GM23338 (cell line): ENCODE data around the gene SCLY. TPM values are rescaled to one million over a fixed set of nuclear protein-coding genes. Genes with fewer than 3 reads are reported as not detected.

ENCODE experiments used
- ATAC-seq: fragments of 200-7000 bp; cut with Tn5 transposase; 3 replicates; pipeline ENCODE4 v1.9.1; 2020
- DNase-seq: peaks from one replicate; pipeline ENCODE4 v3.0.0-alpha.2; 2015; ENCODE audit warnings: low spot score
- H2AFZ ChIP-seq: fragments of 200-600 bp; sonication (generic); 2 replicates; pipeline ENCODE4 v1.8.0; 2016; ENCODE audit warnings: antibody characterized with exemption, mild to moderate bottlenecking, moderate library complexity
- H3F3A ChIP-seq: fragments of 200-600 bp; sonication (generic); replicated peaks from 2 replicates; pipeline ENCODE4 v1.8.0; 2017; ENCODE audit warnings: antibody characterized with exemption, mixed run types, low read depth
- H3K27ac ChIP-seq: fragments of 200-600 bp; sonication (generic); 2 replicates; pipeline ENCODE4 v1.6.1; 2016; ENCODE audit warnings: low read depth
- H3K27me3 ChIP-seq: fragments of 200-600 bp; sonication (generic); 2 replicates; pipeline ENCODE4 v1.8.0; 2016; ENCODE audit warnings: mild to moderate bottlenecking, mixed run types, moderate library complexity; ENCODE audit not compliant: insufficient read depth
- H3K36me3 ChIP-seq: fragments of 200-600 bp; sonication (generic); 2 replicates; pipeline ENCODE4 v1.8.0; 2016; ENCODE audit warnings: mild to moderate bottlenecking; ENCODE audit not compliant: insufficient read depth
- H3K4me1 ChIP-seq: fragments of 200-600 bp; sonication (generic); 2 replicates; pipeline ENCODE4 v1.8.0; 2016; ENCODE audit warnings: mild to moderate bottlenecking, moderate library complexity; ENCODE audit not compliant: insufficient read depth
- H3K4me2 ChIP-seq: fragments of 200-600 bp; sonication (generic); 2 replicates; pipeline ENCODE4 v1.7.1; 2017; ENCODE audit warnings: mixed run types
- H3K4me3 ChIP-seq: fragments of 200-600 bp; sonication (generic); 2 replicates; pipeline ENCODE4 v1.6.1; 2016; ENCODE audit warnings: mixed run types
- H3K79me2 ChIP-seq: fragments of 200-600 bp; sonication (generic); replicated peaks from 2 replicates; pipeline ENCODE4 v1.8.0; 2017; ENCODE audit warnings: mild to moderate bottlenecking; ENCODE audit not compliant: insufficient read depth
- H3K9me2 ChIP-seq: fragments of 200-600 bp; sonication (generic); 2 replicates; pipeline ENCODE4 v1.8.0; 2017; ENCODE audit not compliant: insufficient read depth
- H4K20me1 ChIP-seq: fragments of 200-600 bp; sonication (generic); replicated peaks from 2 replicates; pipeline ENCODE4 v1.8.0; 2017; ENCODE audit warnings: mild to moderate bottlenecking; ENCODE audit not compliant: insufficient read depth
- H3K27ac Mint-ChIP-seq: 2 replicates; pipeline ENCODE4 v1.8.0; 2020; ENCODE audit warnings: inconsistent platforms, mild to moderate bottlenecking, moderate library complexity, mixed read lengths
- H3K27me3 Mint-ChIP-seq: 3 replicates; pipeline ENCODE4 v1.8.0; 2022; ENCODE audit warnings: low read depth, mild to moderate bottlenecking, moderate library complexity, mixed read lengths, inconsistent platforms; ENCODE audit not compliant: insufficient read depth, poor library complexity
- H3K36me3 Mint-ChIP-seq: 3 replicates; pipeline ENCODE4 v1.8.0; 2021; ENCODE audit warnings: low read depth, mild to moderate bottlenecking, inconsistent platforms, moderate library complexity, mixed read lengths
- H3K4me1 Mint-ChIP-seq: 3 replicates; pipeline ENCODE4 v1.8.0; 2020; ENCODE audit warnings: mild to moderate bottlenecking, inconsistent platforms, mixed read lengths
- H3K4me3 Mint-ChIP-seq: 3 replicates; pipeline ENCODE4 v1.8.0; 2021; ENCODE audit warnings: moderate library complexity, mild to moderate bottlenecking, inconsistent platforms, mixed read lengths
- H3K9me3 Mint-ChIP-seq: 3 replicates; pipeline ENCODE4 v1.8.0; 2020; ENCODE audit warnings: moderate library complexity, mild to moderate bottlenecking, inconsistent platforms, mixed read lengths
- CREB1 ChIP-seq: fragments of 250-450 bp; sonication (Bioruptor Pico); IDR thresholded peaks from 2 replicates; pipeline ENCODE4 v1.5.0; 2020; ENCODE audit warnings: low read depth, mild to moderate bottlenecking, moderate library complexity
- EZH2 ChIP-seq: fragments of 200-600 bp; sonication (generic); IDR thresholded peaks from one replicate; pipeline ENCODE4 v1.8.0; 2017; ENCODE audit warnings: antibody characterized with exemption, mild to moderate bottlenecking, low read depth; ENCODE audit not compliant: unreplicated experiment
- EZH2phosphoT487 ChIP-seq: fragments of 200-600 bp; sonication (generic); IDR thresholded peaks from one replicate; pipeline ENCODE4 v1.8.1; 2018; ENCODE audit warnings: antibody characterized with exemption; ENCODE audit not compliant: unreplicated experiment
- JUNB ChIP-seq: IDR thresholded peaks from one replicate; pipeline ENCODE4 v1.6.1; 2016; ENCODE audit warnings: antibody characterized with exemption; ENCODE audit not compliant: unreplicated experiment
- NANOG ChIP-seq: IDR thresholded peaks from 2 replicates; pipeline ENCODE4 v1.6.1; 2016; ENCODE audit warnings: antibody characterized with exemption, borderline replicate concordance
- POLR2AphosphoS5 ChIP-seq: IDR thresholded peaks from 2 replicates; pipeline ENCODE4 v1.6.1; 2016; ENCODE audit warnings: antibody characterized with exemption, low read depth
- STAT1 ChIP-seq: IDR thresholded peaks from one replicate; pipeline ENCODE4 v1.6.1; 2016; ENCODE audit warnings: antibody characterized with exemption; ENCODE audit not compliant: unreplicated experiment
- ZNF114 ChIP-seq: fragments of 250-450 bp; sonication (Bioruptor Pico); IDR thresholded peaks from 2 replicates; pipeline ENCODE4 v1.5.0; 2020; ENCODE audit warnings: mild to moderate bottlenecking, moderate library complexity
- polyA plus RNA-seq: library from polyadenylated mRNA; unstranded; fragments of >200 nt; fragmentation: Nextera tagmentation; extraction: Ambion mirVana; gene quantifications from 2 replicates; pipeline ENCODE4 v1.2.1, GENCODE V29; 2016
- total RNA-seq: library from RNA; depleted of rRNA; stranded (reverse); fragments of >200 nt; shearing (Covaris generic); gene quantifications from 2 replicates; pipeline ENCODE4 v1.2.3, GENCODE V29; 2014
- TF ChIP-seq, protein P1 (sequence below): fragments of 250-450 bp; sonication (Bioruptor Pico); IDR thresholded peaks from 2 replicates; pipeline ENCODE4 v1.5.0; 2020; ENCODE audit warnings: mild to moderate bottlenecking, moderate library complexity
- TF ChIP-seq, protein P2 (sequence below): IDR thresholded peaks from one replicate; pipeline ENCODE4 v1.6.1; 2018; ENCODE audit warnings: antibody characterized with exemption; ENCODE audit not compliant: unreplicated experiment

The SCLY gene
- total and polyA plus RNA-seq, 2 experiments from 2014 or later, result 57.2 to 80.3 TPM

- H3K4me1 Mint-ChIP-seq, result no peaks in the 10 kb centered on the region; the same call in 2 of the 3 replicates
- TF ChIP-seq, protein P1, sequence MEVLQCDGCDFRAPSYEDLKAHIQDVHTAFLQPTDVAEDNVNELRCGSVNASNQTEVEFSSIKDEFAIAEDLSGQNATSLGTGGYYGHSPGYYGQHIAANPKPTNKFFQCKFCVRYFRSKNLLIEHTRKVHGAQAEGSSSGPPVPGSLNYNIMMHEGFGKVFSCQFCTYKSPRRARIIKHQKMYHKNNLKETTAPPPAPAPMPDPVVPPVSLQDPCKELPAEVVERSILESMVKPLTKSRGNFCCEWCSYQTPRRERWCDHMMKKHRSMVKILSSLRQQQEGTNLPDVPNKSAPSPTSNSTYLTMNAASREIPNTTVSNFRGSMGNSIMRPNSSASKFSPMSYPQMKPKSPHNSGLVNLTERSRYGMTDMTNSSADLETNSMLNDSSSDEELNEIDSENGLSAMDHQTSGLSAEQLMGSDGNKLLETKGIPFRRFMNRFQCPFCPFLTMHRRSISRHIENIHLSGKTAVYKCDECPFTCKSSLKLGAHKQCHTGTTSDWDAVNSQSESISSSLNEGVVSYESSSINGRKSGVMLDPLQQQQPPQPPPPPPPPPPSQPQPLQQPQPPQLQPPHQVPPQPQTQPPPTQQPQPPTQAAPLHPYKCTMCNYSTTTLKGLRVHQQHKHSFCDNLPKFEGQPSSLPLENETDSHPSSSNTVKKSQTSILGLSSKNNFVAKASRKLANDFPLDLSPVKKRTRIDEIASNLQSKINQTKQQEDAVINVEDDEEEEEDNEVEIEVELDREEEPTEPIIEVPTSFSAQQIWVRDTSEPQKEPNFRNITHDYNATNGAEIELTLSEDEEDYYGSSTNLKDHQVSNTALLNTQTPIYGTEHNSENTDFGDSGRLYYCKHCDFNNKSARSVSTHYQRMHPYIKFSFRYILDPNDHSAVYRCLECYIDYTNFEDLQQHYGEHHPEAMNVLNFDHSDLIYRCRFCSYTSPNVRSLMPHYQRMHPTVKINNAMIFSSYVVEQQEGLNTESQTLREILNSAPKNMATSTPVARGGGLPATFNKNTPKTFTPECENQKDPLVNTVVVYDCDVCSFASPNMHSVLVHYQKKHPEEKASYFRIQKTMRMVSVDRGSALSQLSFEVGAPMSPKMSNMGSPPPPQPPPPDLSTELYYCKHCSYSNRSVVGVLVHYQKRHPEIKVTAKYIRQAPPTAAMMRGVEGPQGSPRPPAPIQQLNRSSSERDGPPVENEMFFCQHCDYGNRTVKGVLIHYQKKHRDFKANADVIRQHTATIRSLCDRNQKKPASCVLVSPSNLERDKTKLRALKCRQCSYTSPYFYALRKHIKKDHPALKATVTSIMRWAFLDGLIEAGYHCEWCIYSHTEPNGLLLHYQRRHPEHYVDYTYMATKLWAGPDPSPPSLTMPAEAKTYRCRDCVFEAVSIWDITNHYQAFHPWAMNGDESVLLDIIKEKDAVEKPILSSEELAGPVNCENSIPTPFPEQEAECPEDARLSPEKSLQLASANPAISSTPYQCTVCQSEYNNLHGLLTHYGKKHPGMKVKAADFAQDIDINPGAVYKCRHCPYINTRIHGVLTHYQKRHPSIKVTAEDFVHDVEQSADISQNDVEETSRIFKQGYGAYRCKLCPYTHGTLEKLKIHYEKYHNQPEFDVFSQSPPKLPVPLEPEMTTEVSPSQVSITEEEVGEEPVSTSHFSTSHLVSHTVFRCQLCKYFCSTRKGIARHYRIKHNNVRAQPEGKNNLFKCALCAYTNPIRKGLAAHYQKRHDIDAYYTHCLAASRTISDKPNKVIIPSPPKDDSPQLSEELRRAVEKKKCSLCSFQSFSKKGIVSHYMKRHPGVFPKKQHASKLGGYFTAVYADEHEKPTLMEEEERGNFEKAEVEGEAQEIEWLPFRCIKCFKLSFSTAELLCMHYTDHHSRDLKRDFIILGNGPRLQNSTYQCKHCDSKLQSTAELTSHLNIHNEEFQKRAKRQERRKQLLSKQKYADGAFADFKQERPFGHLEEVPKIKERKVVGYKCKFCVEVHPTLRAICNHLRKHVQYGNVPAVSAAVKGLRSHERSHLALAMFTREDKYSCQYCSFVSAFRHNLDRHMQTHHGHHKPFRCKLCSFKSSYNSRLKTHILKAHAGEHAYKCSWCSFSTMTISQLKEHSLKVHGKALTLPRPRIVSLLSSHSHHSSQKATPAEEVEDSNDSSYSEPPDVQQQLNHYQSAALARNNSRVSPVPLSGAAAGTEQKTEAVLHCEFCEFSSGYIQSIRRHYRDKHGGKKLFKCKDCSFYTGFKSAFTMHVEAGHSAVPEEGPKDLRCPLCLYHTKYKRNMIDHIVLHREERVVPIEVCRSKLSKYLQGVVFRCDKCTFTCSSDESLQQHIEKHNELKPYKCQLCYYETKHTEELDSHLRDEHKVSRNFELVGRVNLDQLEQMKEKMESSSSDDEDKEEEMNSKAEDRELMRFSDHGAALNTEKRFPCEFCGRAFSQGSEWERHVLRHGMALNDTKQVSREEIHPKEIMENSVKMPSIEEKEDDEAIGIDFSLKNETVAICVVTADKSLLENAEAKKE, result no peak
- TF ChIP-seq, protein P2, sequence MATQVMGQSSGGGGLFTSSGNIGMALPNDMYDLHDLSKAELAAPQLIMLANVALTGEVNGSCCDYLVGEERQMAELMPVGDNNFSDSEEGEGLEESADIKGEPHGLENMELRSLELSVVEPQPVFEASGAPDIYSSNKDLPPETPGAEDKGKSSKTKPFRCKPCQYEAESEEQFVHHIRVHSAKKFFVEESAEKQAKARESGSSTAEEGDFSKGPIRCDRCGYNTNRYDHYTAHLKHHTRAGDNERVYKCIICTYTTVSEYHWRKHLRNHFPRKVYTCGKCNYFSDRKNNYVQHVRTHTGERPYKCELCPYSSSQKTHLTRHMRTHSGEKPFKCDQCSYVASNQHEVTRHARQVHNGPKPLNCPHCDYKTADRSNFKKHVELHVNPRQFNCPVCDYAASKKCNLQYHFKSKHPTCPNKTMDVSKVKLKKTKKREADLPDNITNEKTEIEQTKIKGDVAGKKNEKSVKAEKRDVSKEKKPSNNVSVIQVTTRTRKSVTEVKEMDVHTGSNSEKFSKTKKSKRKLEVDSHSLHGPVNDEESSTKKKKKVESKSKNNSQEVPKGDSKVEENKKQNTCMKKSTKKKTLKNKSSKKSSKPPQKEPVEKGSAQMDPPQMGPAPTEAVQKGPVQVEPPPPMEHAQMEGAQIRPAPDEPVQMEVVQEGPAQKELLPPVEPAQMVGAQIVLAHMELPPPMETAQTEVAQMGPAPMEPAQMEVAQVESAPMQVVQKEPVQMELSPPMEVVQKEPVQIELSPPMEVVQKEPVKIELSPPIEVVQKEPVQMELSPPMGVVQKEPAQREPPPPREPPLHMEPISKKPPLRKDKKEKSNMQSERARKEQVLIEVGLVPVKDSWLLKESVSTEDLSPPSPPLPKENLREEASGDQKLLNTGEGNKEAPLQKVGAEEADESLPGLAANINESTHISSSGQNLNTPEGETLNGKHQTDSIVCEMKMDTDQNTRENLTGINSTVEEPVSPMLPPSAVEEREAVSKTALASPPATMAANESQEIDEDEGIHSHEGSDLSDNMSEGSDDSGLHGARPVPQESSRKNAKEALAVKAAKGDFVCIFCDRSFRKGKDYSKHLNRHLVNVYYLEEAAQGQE, result no peak
- no peak for TF ChIP-seq JUNB
- no peak for TF ChIP-seq NANOG
- no peak for TF ChIP-seq EZH2
- no peak for TF ChIP-seq STAT1
- no peak for TF ChIP-seq CREB1
- TF ChIP-seq ZNF114 (CRISPR knock-in tag), result no peak
- no peak for TF ChIP-seq EZH2phosphoT487
- TF ChIP-seq POLR2AphosphoS5, result no peak
- Histone ChIP-seq H2AFZ (no peak overlapping the region), H3K79me2 (no peaks in the 10 kb centered on the region), H3K36me3 (no peaks in the 10 kb centered on the region), H3K9me2 (no peaks in the 10 kb centered on the region), H4K20me1 (no peaks in the 10 kb centered on the region), H3K27me3 (no peaks in the 10 kb centered on the region), H3K4me2 (no peak overlapping the region), H3K4me3 (no peak overlapping the region), H3K4me1 (no peaks in the 10 kb centered on the region), H3K27ac (no peak overlapping the region), H3F3A (no peaks in the 10 kb centered on the region)
- DNase-seq (no peak), ATAC-seq (no peak)
- no peaks in the 10 kb centered on the region for H3K9me3 Mint-ChIP-seq
- H3K27ac Mint-ChIP-seq, result no peak overlapping the region
- peaks cover 5% of the 10 kb centered on the region for H3K27me3 Mint-ChIP-seq
- H3K36me3 Mint-ChIP-seq, result no peaks in the 10 kb centered on the region
- no peak overlapping the region for H3K4me3 Mint-ChIP-seq
Measured at GRCh38 chr2:238140721-238141540, 80.1 kb downstream of the SCLY start.
